HG02981 (cell line): Measurements from ENCODE around the gene RAB44.

Experiments used
- ATAC-seq: cut with Tn5 transposase; IDR thresholded peaks from one replicate; pipeline ENCODE4 v1.9.1; 2021; ENCODE audit warnings: mild to moderate bottlenecking, moderate library complexity; ENCODE audit not compliant: unreplicated experiment

The RAB44 gene

GRCh38 chr6:36727505-36728021, 29.9 kb downstream of the RAB44 start:
- no peak for ATAC-seq

- no peak for ATAC-seq
Measured at GRCh38 chr6:36728289-36729160, 30.9 kb downstream of the RAB44 start.

DNA sequence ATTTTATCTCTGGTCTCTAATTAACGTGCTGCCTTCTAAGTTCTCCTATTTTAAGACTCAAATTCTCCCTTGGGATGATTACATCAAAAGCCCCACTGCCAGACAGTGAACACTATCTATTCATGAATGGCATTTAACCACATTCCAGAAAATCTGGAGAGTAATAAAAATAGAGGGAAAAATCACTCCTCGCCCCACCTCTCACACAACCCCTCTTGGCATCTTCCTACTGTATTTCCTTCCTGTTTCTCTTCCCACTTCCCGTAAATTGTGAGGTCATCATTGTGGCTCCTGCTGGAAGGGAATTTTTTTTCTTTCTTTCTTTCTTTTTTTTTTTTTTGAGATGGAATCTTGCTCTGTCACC, 31.5 kb downstream of the RAB44 start:
- no peak for ATAC-seq

GRCh38 chr6:36730424-36731380, 33.1 kb downstream of the RAB44 start:
- ATAC-seq = no peak

DNA sequence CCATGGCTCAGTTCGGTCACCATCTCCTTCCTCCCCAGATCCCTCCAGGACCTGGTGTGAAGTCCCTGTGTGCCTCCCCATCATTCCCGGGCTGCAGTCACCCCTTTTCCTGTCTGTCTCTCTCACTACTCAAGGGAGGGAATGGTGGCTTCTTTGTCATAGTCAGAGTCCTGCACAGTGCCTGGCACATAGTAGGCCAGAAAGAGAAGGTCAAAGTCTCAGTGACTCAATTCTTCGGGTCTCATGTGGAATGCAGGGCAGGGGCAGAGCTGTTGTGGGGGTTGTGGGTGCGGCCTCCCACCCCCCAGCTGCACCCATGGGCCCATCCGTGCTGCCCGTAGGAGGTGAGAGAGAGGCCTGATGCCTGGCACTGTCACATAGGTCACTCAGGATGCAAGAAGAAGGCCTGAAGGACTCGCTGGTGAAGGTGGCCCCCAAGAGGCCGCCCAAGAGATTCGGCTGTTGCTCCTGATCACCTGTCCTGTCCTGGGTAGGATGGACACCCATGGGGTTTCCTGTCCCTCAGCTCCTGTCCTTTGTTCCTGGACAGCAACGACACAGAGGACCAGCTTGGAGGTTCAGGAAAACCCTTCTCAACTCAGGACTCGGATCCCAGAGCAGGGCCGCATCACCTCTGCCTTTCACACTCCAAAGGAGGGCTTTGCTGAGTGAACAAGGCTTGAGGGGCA, 34.1 kb downstream of the RAB44 start:
- ATAC-seq = no peak

GRCh38 chr6:36733300-36733699, 35.7 kb downstream of the RAB44 start:
- ATAC-seq = no peak

DNA sequence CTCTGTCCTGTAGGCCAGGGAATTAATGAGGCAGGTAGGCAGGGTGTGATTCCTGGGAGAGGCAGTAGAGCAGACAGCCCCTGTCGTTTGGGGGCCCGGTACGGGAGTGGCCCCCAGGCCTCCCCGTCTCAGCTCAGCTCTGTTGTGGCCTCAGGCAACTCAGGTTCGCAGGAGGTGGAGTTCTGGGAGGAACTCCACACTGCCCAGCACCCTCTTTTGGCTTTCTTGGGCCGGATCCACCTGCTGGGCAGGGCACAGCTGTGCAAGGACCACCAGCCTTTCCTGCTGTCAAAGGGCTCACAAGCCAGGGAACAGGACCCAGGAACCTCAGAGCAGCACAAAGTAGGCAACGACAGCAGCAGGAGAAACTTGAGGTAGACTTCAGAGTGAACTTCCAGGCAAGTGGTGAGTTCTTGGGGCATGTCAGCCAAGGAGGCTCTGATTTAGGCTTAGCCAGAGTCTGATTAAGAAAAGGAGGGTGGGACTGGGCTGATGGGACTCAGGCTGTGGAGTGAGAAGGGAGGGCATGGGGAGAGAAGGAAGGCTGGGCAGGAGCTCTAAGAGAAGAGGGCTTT, 36.9 kb downstream of the RAB44 start:
- ATAC-seq = no peak

- no peak for ATAC-seq
Measured at GRCh38 chr6:36735110-36736071, 37.8 kb downstream of the RAB44 start.

DNA sequence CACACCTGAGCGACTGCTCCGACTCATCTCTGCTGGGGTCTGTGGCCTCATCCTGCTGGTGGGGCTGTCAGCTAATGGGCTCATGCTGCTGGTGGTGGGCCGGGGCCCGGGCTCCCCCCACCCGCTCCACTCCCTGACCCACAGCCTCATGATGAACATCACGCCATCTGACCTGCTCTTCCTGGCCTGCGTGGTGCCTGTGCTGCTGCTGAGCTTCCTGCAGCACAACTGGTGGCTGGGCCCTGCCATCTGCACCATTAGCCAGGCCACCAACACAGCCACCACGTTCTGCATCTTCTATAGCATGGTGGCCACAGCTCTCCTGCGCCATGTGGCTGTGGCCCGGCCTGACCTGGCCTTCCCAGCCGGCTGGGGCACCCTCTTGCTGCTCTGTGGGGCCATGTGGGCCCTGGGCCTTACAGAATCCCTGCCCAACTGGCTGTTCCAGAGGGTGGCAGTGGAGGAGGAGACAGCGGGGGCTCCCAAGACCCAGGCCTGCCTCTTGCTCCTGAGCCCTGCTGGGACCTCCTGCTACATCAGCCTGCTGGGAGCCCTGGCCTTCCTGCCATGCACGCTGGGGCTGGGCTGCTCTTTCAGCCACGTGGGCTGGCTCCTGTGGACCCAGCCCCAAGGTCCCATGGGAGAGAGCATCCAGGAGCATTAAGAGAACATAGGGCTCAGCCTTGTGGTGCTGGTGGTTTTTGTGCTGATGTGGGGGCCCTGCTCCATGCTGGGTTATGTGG, 39.6 kb downstream of the RAB44 start:
- ATAC-seq = no peak

- ATAC-seq = no peak
Measured at GRCh38 chr6:36738108-36738507, 40.5 kb downstream of the RAB44 start.

DNA sequence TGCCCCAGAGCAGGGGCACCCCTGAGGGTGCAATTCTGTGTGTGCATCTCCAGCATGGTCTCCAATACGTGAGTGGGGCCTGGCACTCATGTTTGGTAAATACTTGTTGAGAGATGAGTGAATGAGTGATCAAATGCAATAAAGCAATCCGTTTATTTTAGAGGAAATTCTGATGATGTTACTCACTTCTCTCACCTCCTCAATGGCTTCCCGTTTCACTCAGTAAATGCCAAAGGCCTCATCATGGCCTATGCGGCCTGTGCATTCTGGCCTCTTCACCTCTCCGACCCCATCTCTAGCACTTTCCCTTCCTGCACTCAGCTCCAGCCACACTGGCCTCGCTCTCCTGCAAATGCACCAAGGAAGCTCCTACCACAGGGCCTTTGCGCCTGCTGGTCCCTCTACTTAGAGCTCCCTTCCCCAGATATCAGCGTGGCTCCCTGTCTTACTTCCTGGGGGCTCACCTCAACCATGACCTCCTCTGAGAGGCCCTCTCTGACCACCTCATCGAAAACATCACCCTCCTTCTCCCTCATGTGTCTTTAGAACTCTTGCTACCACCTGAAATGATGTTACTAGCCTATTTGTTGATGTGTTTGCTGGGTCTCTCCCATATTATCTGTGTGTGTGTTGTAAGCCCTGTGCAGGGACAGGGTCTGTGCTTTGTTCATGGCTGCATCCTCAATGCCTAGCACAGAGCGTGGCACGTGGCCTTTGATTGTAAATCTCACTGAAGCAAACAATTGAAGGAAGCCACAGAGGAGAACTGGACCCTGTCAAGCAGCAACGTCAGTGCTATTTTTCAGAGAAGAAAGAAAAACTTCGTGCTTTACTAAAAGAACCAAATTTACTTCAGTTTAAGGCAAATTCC, 42.6 kb downstream of the RAB44 start:
- ATAC-seq = no peak

DNA sequence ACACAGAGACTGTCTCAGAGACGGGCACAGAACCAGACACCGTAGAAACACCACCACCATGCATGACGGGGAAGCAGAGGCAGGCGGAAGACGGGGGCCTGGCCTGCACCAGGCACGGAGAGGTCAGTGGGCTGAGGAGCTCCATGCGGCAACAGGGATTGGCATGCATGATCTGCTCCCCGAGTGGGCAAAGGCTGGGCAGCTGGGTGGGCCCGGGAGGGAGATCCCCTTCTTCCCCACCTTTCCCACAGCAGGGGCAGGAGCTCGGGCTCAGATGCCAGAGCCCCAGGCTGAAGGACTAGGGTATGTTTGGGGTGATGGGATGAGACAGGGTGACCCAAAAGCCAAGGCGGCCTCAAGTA, 43.2 kb downstream of the RAB44 start:
- no peak for ATAC-seq

DNA sequence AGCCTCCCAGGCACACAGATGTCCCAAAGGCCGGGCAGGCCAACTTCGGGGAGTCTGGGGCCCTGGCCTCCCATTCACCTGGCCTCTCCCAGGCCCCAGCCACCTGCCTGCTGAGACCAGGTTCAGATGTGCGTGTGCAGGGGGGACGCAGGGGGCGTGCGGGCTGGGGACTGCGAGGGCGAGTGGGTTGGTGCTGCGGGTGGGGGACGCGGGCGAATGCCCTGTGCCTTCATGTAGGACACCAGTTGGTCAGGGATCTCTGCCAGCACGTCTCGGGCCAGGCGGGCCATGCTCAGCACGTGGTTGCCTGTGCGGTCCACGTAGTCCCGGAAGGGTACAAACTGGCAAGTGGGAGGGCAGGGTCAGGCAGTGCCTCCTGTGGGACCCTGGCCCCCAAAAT, 44.5 kb downstream of the RAB44 start:
- no peak for ATAC-seq

DNA sequence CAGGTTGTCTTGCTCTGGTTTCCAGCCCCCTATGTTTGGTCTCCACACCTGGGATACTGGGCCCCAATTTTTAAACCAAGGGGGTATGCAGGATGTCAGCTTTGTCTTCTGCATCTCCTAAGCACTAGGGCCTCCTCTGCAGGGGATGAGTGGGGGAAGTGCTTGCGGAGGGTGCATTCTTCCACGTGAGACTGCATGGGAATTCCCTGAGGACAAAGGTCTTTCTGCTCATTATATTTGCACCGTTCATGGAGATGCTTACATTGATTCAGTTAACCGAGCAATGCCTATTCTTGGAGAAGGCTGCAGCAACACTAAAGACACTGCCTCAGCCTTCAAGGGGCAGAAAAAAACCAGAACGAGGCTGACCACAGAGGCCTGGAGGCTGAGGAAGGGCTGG, 45.4 kb downstream of the RAB44 start:
- ATAC-seq = no peak

- ATAC-seq = no peak
Measured at GRCh38 chr6:36743538-36744303, 46.1 kb downstream of the RAB44 start.

GRCh38 chr6:36744304-36744673, 46.7 kb downstream of the RAB44 start:
- no peak for ATAC-seq

- no peak for ATAC-seq
Measured at GRCh38 chr6:36745283-36745682, 47.7 kb downstream of the RAB44 start.
